KOPT-K1 (cell line): Measurements from ENCODE around the gene XPR1.

Source experiments
- H3K27ac ChIP-seq: fragments of 200-600 bp; sonication (generic); 2 replicates; pipeline ENCODE4 v1.5.1; 2016; ENCODE audit warnings: antibody characterized with exemption, mild to moderate bottlenecking, low read depth, low read length; ENCODE audit not compliant: poor library complexity, severe bottlenecking
- H3K36me3 ChIP-seq: fragments of 200-600 bp; sonication (generic); 2 replicates; pipeline ENCODE4 v1.5.1; 2017; ENCODE audit warnings: antibody characterized with exemption, mild to moderate bottlenecking, low read length, moderate library complexity; ENCODE audit not compliant: insufficient read depth
- H3K9me3 ChIP-seq: fragments of 200-600 bp; sonication (generic); 2 replicates; pipeline ENCODE4 v1.5.1; 2017; ENCODE audit warnings: antibody characterized with exemption, low read length, mild to moderate bottlenecking; ENCODE audit not compliant: insufficient read depth, poor library complexity, severe bottlenecking

The XPR1 gene

DNA sequence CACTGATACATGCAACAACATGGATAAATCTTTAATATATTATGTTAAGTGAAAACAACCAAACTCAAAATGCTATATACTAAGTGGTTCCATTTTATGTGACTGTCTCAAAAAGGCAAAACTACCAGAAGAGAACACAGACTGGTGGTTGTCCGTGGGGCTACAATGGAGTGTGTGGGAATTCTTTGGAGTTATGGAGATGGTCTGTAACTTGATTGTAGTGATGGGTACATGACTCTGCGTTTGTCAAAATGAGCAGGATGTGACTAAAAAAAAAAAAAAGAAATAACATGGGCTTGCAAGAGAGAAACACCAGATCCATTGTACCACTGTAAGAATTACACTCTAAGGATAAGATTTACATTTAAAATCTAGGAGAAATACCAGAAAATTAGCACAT is 228.7 kb downstream of the XPR1 start:
- H3K36me3 ChIP-seq: 0 out of 2 replicates have a peak, but pooled peaks cover 4% of the 10 kb centered on the region
- H3K9me3 ChIP-seq: no peaks in the 10 kb centered on the region
- H3K27ac ChIP-seq: no peak overlapping the region

- 0 out of 2 replicates have a peak, but pooled peaks cover 4% of the 10 kb centered on the region for H3K36me3 ChIP-seq
- no peak overlapping the region for H3K27ac ChIP-seq
- H3K9me3 ChIP-seq: no peaks in the 10 kb centered on the region
Observed at GRCh38 chr1:180862305-180862704, 230.5 kb downstream of the XPR1 start.

GRCh38 chr1:180863158-180863775 is 231.4 kb downstream of the XPR1 start:
- H3K27ac ChIP-seq: no peak overlapping the region
- H3K9me3 ChIP-seq: no peaks in the 10 kb centered on the region
- 0 out of 2 replicates have a peak, but pooled peaks cover 4% of the 10 kb centered on the region for H3K36me3 ChIP-seq

DNA sequence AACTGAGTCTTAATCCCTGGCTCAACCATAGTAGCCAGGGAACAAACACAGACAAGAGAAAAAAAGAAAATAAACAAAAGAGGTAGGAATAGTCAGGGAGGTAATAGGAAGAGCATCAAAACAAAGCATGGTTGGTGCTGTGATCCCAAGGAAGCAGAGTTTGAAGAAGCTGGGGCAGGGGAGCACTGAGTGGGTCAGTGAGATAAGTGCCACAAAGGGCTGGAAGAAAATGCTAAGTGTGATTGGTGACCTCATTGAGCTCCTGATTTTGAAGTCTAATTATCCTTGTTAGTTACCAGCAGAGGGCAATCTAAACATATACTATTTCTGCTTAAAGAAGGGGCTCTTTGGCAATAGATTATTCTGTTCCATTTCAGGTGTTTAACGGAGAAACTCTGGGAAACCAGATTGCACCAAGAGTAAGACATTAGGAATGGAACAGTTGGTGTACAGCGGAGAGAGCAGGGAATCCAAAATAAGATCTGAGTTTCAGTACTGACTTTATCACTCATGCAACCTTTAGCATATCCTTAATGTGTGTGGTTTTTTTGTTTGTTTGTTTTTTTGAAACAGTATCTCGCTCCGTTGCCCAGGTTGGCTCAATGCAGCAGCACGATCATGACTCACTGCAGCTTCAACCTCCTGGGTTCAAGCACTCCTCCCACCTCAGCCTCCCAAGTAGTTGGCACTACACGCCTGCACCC is 250.1 kb downstream of the XPR1 start:
- Histone ChIP-seq H3K36me3 (no peaks in the 10 kb centered on the region), H3K27ac (peak overlapping the region; percentile 5), H3K9me3 (no peaks in the 10 kb centered on the region)

GRCh38 chr1:180884588-180885300 is 252.9 kb downstream of the XPR1 start:
- Histone ChIP-seq H3K27ac (no peak overlapping the region), H3K36me3 (no peaks in the 10 kb centered on the region), H3K9me3 (no peaks in the 10 kb centered on the region)

- Histone ChIP-seq H3K27ac (no peak overlapping the region), H3K9me3 (no peaks in the 10 kb centered on the region), H3K36me3 (no peaks in the 10 kb centered on the region)
Observed at GRCh38 chr1:180886338-180886737, 254.5 kb downstream of the XPR1 start.

- Histone ChIP-seq H3K27ac (no peak overlapping the region), H3K36me3 (no peaks in the 10 kb centered on the region), H3K9me3 (no peaks in the 10 kb centered on the region)
Observed at GRCh38 chr1:180887841-180888240, 256.0 kb downstream of the XPR1 start.

DNA sequence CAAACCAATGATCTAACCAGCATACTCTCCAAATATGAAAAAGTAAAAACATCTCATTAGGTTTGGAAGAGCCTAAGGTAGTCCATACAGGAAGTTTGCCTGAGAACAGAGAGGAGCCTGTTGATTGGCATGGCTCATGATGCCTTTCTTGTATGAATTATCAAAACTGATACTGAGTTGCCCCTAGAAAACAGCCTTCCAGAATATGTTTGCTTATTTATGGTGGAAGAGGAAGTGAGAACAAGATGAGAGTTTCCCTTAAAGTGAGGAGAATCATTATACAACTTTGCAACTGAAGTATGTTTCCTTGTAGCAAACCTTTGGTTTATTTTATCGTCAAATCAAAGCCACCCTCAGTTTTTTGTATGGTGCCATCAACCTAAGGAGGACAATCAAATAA is 257.0 kb downstream of the XPR1 start:
- no peaks in the 10 kb centered on the region for H3K36me3 ChIP-seq
- no peak overlapping the region for H3K27ac ChIP-seq
- H3K9me3 ChIP-seq: no peaks in the 10 kb centered on the region

DNA sequence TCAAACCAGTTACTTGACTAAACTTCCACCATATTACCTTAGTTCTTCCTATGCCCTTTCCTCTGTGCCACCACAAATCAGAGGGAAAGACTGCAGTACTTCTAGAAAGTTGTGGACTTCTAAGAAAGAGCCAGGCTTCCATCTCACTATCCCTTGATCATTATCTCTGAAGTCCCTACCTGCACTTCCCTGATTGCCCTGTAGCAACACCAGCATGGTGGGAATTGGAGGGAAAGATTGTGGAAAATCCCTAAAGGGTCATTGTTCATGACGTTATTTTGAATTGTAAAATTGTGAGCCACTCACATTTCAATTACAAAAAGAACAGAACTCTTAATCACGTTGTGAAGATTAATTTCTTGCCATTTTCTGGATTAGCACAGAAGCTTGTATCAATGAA is 257.5 kb downstream of the XPR1 start:
- H3K27ac ChIP-seq: no peak overlapping the region
- no peaks in the 10 kb centered on the region for H3K9me3 ChIP-seq
- no peaks in the 10 kb centered on the region for H3K36me3 ChIP-seq

DNA sequence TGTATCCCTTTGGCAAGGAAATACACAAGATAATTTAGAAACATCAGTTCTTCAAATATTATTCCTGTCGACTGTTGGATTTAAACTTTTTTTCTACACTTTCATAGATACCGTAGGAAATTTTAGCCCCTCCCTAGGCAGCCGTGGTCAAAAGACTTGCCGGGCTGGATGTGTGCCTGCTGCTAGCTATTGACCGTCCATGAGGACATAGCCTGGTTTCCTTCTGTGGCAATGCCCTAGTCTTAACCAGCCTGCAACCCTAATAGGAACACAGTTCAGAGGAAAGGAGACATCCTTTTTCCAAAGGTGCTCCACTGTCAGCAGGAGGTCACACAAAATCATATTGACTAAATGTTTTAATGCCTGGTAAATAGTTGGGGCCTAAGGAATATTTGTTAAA is 260.4 kb downstream of the XPR1 start:
- no peaks in the 10 kb centered on the region for H3K36me3 ChIP-seq
- H3K9me3 ChIP-seq: no peaks in the 10 kb centered on the region
- no peak overlapping the region for H3K27ac ChIP-seq

GRCh38 chr1:180892675-180893074 is 260.9 kb downstream of the XPR1 start:
- Histone ChIP-seq H3K27ac (no peak overlapping the region), H3K36me3 (no peaks in the 10 kb centered on the region), H3K9me3 (no peaks in the 10 kb centered on the region)

DNA sequence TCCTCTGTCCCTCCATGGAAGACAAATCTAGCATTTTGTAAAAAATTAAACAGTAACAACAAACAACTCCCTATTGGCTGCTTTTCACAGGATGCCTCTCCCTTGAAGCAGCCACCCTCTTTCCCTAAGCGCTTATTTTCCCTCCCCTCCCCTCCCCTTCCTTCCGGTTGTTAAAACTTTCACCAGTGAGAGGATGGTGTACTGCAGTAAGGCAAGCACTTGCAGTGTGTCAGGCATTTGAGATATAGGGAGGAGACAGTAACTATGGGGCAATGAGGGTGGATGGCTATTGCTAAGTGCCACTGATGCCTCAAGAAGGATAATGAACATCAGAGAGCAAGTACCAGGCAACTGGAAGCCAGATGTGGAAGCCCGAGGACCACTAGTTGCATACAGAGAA is 261.8 kb downstream of the XPR1 start:
- Histone ChIP-seq H3K27ac (peak overlapping the region; percentile 46), H3K36me3 (no peaks in the 10 kb centered on the region), H3K9me3 (no peaks in the 10 kb centered on the region)

DNA sequence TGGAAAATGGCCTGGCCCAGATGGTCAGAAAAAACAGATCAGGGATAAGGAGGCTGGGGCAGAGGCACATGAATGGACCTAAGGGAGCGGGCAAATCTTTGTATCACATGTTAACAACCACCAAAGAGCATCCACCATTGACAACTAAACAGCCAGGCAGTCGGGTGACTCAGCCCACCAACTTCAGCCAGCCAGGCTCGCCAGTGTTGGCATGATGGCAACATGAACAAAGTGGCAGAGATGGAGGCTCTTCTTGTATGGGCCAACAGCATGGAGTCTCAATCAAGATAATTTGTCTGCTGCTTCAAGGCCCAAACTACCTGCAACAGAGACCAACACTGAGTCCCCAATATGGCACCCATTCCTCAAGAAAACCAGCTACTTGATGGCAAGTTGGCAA is 264.3 kb downstream of the XPR1 start:
- Histone ChIP-seq H3K9me3 (no peaks in the 10 kb centered on the region), H3K27ac (no peak overlapping the region), H3K36me3 (no peaks in the 10 kb centered on the region)

- Histone ChIP-seq H3K9me3 (no peaks in the 10 kb centered on the region), H3K27ac (no peak overlapping the region), H3K36me3 (no peaks in the 10 kb centered on the region)
Observed at GRCh38 chr1:180898441-180899219, 266.8 kb downstream of the XPR1 start.

GRCh38 chr1:180899262-180899661 is 267.4 kb downstream of the XPR1 start:
- H3K27ac ChIP-seq: no peak overlapping the region
- no peaks in the 10 kb centered on the region for H3K36me3 ChIP-seq
- no peaks in the 10 kb centered on the region for H3K9me3 ChIP-seq
